ENCODE results near the gene CFL2.
"Not testable (repeated sequence)": the region's sequence is repeated elsewhere in the genome, so short reads cannot be mapped to it uniquely, and the experiment has no call there.

CFL2 gene

GRCh38 chr14:34749408-34749807 is 35.0 kb upstream of the CFL2 start:
- no peaks in the 10 kb centered on the region for H3K9me3 ChIP-seq (ENCODE audit: severe bottlenecking)
- H3K27me3 ChIP-seq (ENCODE audit: insufficient read depth, poor library complexity, severe bottlenecking), result no peaks in the 10 kb centered on the region
- no peak for TF ChIP-seq CTCF (IDR thresholded peaks at IDR 0.05; ENCODE audit: poor library complexity, severe bottlenecking)
- H3K27ac ChIP-seq (ENCODE audit: poor library complexity, severe bottlenecking), result no peak overlapping the region
- H3K36me3 ChIP-seq (ENCODE audit: low read depth), result peaks cover 18% of the 10 kb centered on the region
- no peaks in the 10 kb centered on the region for H3K4me1 ChIP-seq (ENCODE audit: insufficient read depth, poor library complexity, severe bottlenecking)
- ATAC-seq (ENCODE audit: low read depth) (no peak), DNase-seq (ENCODE audit: low spot score) (no peak)
- no peak overlapping the region for H3K4me3 ChIP-seq (ENCODE audit: severe bottlenecking)

GRCh38 chr14:34742270-34743115 is 28.1 kb upstream of the CFL2 start:
- H3K27me3 ChIP-seq (ENCODE audit: insufficient read depth, poor library complexity, severe bottlenecking), result no peaks in the 10 kb centered on the region
- no peaks in the 10 kb centered on the region for H3K9me3 ChIP-seq (ENCODE audit: severe bottlenecking)
- no peak overlapping the region for H3K27ac ChIP-seq (ENCODE audit: poor library complexity, severe bottlenecking)
- no peak for TF ChIP-seq CTCF (IDR thresholded peaks at IDR 0.05; ENCODE audit: poor library complexity, severe bottlenecking)
- H3K36me3 ChIP-seq (ENCODE audit: low read depth), result no peaks in the 10 kb centered on the region
- H3K4me3 ChIP-seq (ENCODE audit: severe bottlenecking), result no peak overlapping the region
- no peaks in the 10 kb centered on the region for H3K4me1 ChIP-seq (ENCODE audit: insufficient read depth, poor library complexity, severe bottlenecking)
- ATAC-seq (ENCODE audit: low read depth), result no peak
- DNase-seq (ENCODE audit: low spot score), result no peak

- H3K4me1 ChIP-seq (ENCODE audit: insufficient read depth, poor library complexity, severe bottlenecking), result no peaks in the 10 kb centered on the region
- H3K9me3 ChIP-seq (ENCODE audit: severe bottlenecking), result no peaks in the 10 kb centered on the region
- H3K4me3 ChIP-seq (ENCODE audit: severe bottlenecking), result no peak overlapping the region
- no peak overlapping the region for H3K27ac ChIP-seq (ENCODE audit: poor library complexity, severe bottlenecking)
- H3K36me3 ChIP-seq (ENCODE audit: low read depth), result no peaks in the 10 kb centered on the region
- ATAC-seq (ENCODE audit: low read depth) (no peak), DNase-seq (ENCODE audit: low spot score) (no peak)
- H3K27me3 ChIP-seq (ENCODE audit: insufficient read depth, poor library complexity, severe bottlenecking), result no peaks in the 10 kb centered on the region
- TF ChIP-seq CTCF (IDR thresholded peaks at IDR 0.05; ENCODE audit: poor library complexity, severe bottlenecking), result no peak
These were observed 27.4 kb upstream of the CFL2 start for GRCh38 chr14:34741840-34742239.

GRCh38 chr14:34740139-34740538 is 25.7 kb upstream of the CFL2 start:
- not testable (repeated sequence) for H3K36me3 ChIP-seq (ENCODE audit: low read depth); H3K4me1 ChIP-seq (ENCODE audit: insufficient read depth, poor library complexity, severe bottlenecking); H3K9me3 ChIP-seq (ENCODE audit: severe bottlenecking); H3K4me3 ChIP-seq (ENCODE audit: severe bottlenecking); ATAC-seq (ENCODE audit: low read depth); DNase-seq (ENCODE audit: low spot score); H3K27ac ChIP-seq (ENCODE audit: poor library complexity, severe bottlenecking); H3K27me3 ChIP-seq (ENCODE audit: insufficient read depth, poor library complexity, severe bottlenecking)

- H3K27ac ChIP-seq (ENCODE audit: poor library complexity, severe bottlenecking); H3K9me3 ChIP-seq (ENCODE audit: severe bottlenecking); ATAC-seq (ENCODE audit: low read depth); DNase-seq (ENCODE audit: low spot score); H3K36me3 ChIP-seq (ENCODE audit: low read depth); H3K27me3 ChIP-seq (ENCODE audit: insufficient read depth, poor library complexity, severe bottlenecking); H3K4me3 ChIP-seq (ENCODE audit: severe bottlenecking): not testable (repeated sequence)
- peaks cover 18% of the 10 kb centered on the region for H3K4me1 ChIP-seq (ENCODE audit: insufficient read depth, poor library complexity, severe bottlenecking)
These were observed 22.7 kb upstream of the CFL2 start for GRCh38 chr14:34737079-34737478.

GRCh38 chr14:34733245-34733644 is 18.9 kb upstream of the CFL2 start:
- Histone ChIP-seq H3K9me3 (ENCODE audit: severe bottlenecking) (no peaks in the 10 kb centered on the region), H3K27me3 (ENCODE audit: insufficient read depth, poor library complexity, severe bottlenecking) (no peaks in the 10 kb centered on the region), H3K4me3 (ENCODE audit: severe bottlenecking) (no peak overlapping the region), H3K4me1 (ENCODE audit: insufficient read depth, poor library complexity, severe bottlenecking) (peaks cover 18% of the 10 kb centered on the region), H3K36me3 (ENCODE audit: low read depth) (no peaks in the 10 kb centered on the region), H3K27ac (ENCODE audit: poor library complexity, severe bottlenecking) (peak overlapping the region; percentile 69)
- DNase-seq (ENCODE audit: low spot score) (no peak), ATAC-seq (ENCODE audit: low read depth) (peak; percentile 98)
- TF ChIP-seq CTCF (IDR thresholded peaks at IDR 0.05; ENCODE audit: poor library complexity, severe bottlenecking), result no peak

Data from RWPE2 (cell line).